Keratinocyte (primary cell): ENCODE data around the gene EPHA6. TPM values are rescaled to one million over a fixed set of nuclear protein-coding genes. Genes with fewer than 3 reads are reported as not detected.

ENCODE experiments used
- DNase-seq: peaks from one replicate; pipeline ENCODE4 v3.0.0-alpha.2; 2011; ENCODE audit warnings: low read depth, missing footprints, low spot score
- FAIRE-seq: peaks from 2 replicates; lab custom pipeline; 2011; peaks lifted over from hg19 to GRCh38; lab: Jason Lieb, UNC
- H2AFZ ChIP-seq: 2 replicates; pipeline ENCODE4 v1.6.0; 2012; ENCODE audit warnings: low read length, control low read depth, inconsistent platforms; ENCODE audit not compliant: control insufficient read depth
- H3K27ac ChIP-seq: 2 replicates; pipeline ENCODE4 v1.5.1; 2011; ENCODE audit warnings: low read length; ENCODE audit not compliant: control insufficient read depth, insufficient read depth
- H3K27me3 ChIP-seq: 3 replicates; pipeline ENCODE4 v1.6.0; 2011; ENCODE audit warnings: low read length; ENCODE audit not compliant: control insufficient read depth, insufficient read depth; ENCODE audit errors: extremely low read depth
- H3K36me3 ChIP-seq, 2 experiments: 2 replicates in 1 of 2; 3 replicates in 1 of 2; pipeline ENCODE4 v1.5.1; 2011; ENCODE audit warnings: low read length in 2 of 2, mild to moderate bottlenecking in 1 of 2; ENCODE audit not compliant: control insufficient read depth in 2 of 2, insufficient read depth in 2 of 2; ENCODE audit errors: extremely low read depth in 1 of 2
- H3K4me1 ChIP-seq: 3 replicates; pipeline ENCODE4 v1.5.1; 2011; ENCODE audit warnings: low read length; ENCODE audit not compliant: control insufficient read depth, insufficient read depth; ENCODE audit errors: extremely low read depth
- H3K4me2 ChIP-seq: 3 replicates; pipeline ENCODE4 v1.6.0; 2011; ENCODE audit warnings: low read depth, low read length; ENCODE audit not compliant: control insufficient read depth, insufficient read depth; ENCODE audit errors: extremely low read depth
- H3K4me3 ChIP-seq, 3 experiments: fragments of 200-600 bp in 1 of 3; sonication (generic) in 1 of 3; 2 replicates in 2 of 3; 3 replicates in 1 of 3; pipeline ENCODE4 v1.5.1; 2011 to 2016; ENCODE audit warnings: low read length in 3 of 3, mild to moderate bottlenecking in 3 of 3, control low read depth in 2 of 3, inconsistent platforms in 1 of 3, low read depth in 1 of 3, mixed read lengths in 1 of 3, mixed run types in 1 of 3, moderate library complexity in 1 of 3; ENCODE audit not compliant: control insufficient read depth in 2 of 3, insufficient read depth in 2 of 3; ENCODE audit errors: extremely low read depth in 1 of 3
- H3K79me2 ChIP-seq: 2 replicates; pipeline ENCODE4 v1.6.0; 2012; ENCODE audit warnings: low read length; ENCODE audit not compliant: control insufficient read depth, insufficient read depth
- H3K9ac ChIP-seq: 3 replicates; pipeline ENCODE4 v1.6.0; 2011; ENCODE audit warnings: low read length; ENCODE audit not compliant: control insufficient read depth, insufficient read depth; ENCODE audit errors: extremely low read depth
- H3K9me1 ChIP-seq: 3 replicates; pipeline ENCODE4 v1.6.0; 2011; ENCODE audit warnings: low read length; ENCODE audit not compliant: control insufficient read depth, insufficient read depth; ENCODE audit errors: extremely low read depth
- H3K9me3 ChIP-seq: 2 replicates; pipeline ENCODE4 v1.5.1; 2012; ENCODE audit warnings: low read depth, low read length; ENCODE audit not compliant: control insufficient read depth
- H4K20me1 ChIP-seq: 3 replicates; pipeline ENCODE4 v1.6.0; 2011; ENCODE audit warnings: low read length; ENCODE audit not compliant: control insufficient read depth, insufficient read depth; ENCODE audit errors: extremely low read depth
- CTCF ChIP-seq, 3 experiments: IDR thresholded peaks in 1 of 3; conservative IDR thresholded peaks in 1 of 3; optimal IDR thresholded peaks in 1 of 3; 2 replicates in 2 of 3; 3 replicates in 1 of 3; pipeline versions ENCODE3 to v1.5.1; 2011; ENCODE audit warnings: low read length in 3 of 3, mild to moderate bottlenecking in 3 of 3, moderate library complexity in 2 of 3, control low read depth in 1 of 3, inconsistent platforms in 1 of 3; ENCODE audit not compliant: insufficient read depth in 2 of 3; ENCODE audit errors: extremely low read depth in 1 of 3
- EZH2 ChIP-seq: IDR thresholded peaks from one replicate; pipeline ENCODE4 v1.6.1; 2012; ENCODE audit warnings: inconsistent platforms, mild to moderate bottlenecking, low read length, moderate library complexity
- dilution Hi-C: fragments of 300-500 bp; cut with MboI; formaldehyde crosslinking; loops from one replicate; pipeline ENCODE4 v1.7.0; 2020; ENCODE audit warnings: low sequenced_read_pairs; ENCODE audit not compliant: extremely low pct_ligation_motif_present
- polyA plus RNA-seq, 5 experiments: library from polyadenylated mRNA; depleted of rRNA in 3 of 5; stranded (reverse) in 3 of 5; stranded (forward) in 1 of 5; unstranded in 1 of 5; fragments of >200 nt; gene quantifications; 1 replicate in 1 of 5; 2 replicates in 3 of 5; 3 replicates in 1 of 5; pipeline versions ENCODE4 v1.2.1 to v1.2.3, GENCODE V29; 2011 to 2012; ENCODE audit warnings: missing spikeins in 2 of 5, low read depth in 1 of 5, low replicate concordance in 1 of 5

The EPHA6 gene
- polyA plus RNA-seq, 1 donor (not counting 4 experiments of a cell fraction or from before 2014, with no cell fraction given) = not detected

- no peak overlapping the region for H3K9ac ChIP-seq
- DNase-seq (no peak), FAIRE-seq (no peak)
- H3K36me3 ChIP-seq = no peaks in the 10 kb centered on the region
- no peaks in the 10 kb centered on the region for H3K4me1 ChIP-seq
- H3K4me2 ChIP-seq = no peak overlapping the region
- H4K20me1 ChIP-seq = no peaks in the 10 kb centered on the region
- H3K9me1 ChIP-seq = no peaks in the 10 kb centered on the region
- H3K27ac ChIP-seq = no peak overlapping the region
- H3K79me2 ChIP-seq = no peaks in the 10 kb centered on the region
- no peak overlapping the region for H3K4me3 ChIP-seq
- dilution Hi-C loops = no loop called here
- no peaks in the 10 kb centered on the region for H3K27me3 ChIP-seq
- no peak for TF ChIP-seq CTCF (optimal IDR thresholded peaks at IDR 0.05 in 1 of 3, IDR thresholded peaks at IDR 0.05 in 1 of 3, conservative IDR thresholded peaks at IDR 0.05 in 1 of 3; ENCODE audit: extremely low read depth in 1 of 3, insufficient read depth in 2 of 3, low read length in 3 of 3)
- TF ChIP-seq EZH2 = no peak
- H3K9me3 ChIP-seq = no peaks in the 10 kb centered on the region
- H2AFZ ChIP-seq = no peak overlapping the region
Measured at GRCh38 chr3:97655971-97656370, 841.6 kb downstream of the EPHA6 start.

GRCh38 chr3:97656638-97657037 lies 842.2 kb downstream of the EPHA6 start:
- no peak for TF ChIP-seq EZH2
- Histone ChIP-seq H3K9me3 (no peaks in the 10 kb centered on the region), H3K9ac (no peak overlapping the region), H3K9me1 (no peaks in the 10 kb centered on the region), H3K4me1 (no peaks in the 10 kb centered on the region), H3K36me3 (no peaks in the 10 kb centered on the region), H3K4me3 (no peak overlapping the region), H2AFZ (no peak overlapping the region), H3K4me2 (no peak overlapping the region), H3K79me2 (no peaks in the 10 kb centered on the region), H4K20me1 (no peaks in the 10 kb centered on the region), H3K27ac (no peak overlapping the region), H3K27me3 (no peaks in the 10 kb centered on the region)
- dilution Hi-C loops = no loop called here
- FAIRE-seq (no peak), DNase-seq (no peak)

- peak; percentile 57 for FAIRE-seq
Measured at GRCh38 chr3:97658668-97659285, 844.4 kb downstream of the EPHA6 start.

More at GRCh38 chr3:97658668-97659285, 844.4 kb downstream of the EPHA6 start:
- no peak for DNase-seq
- no peak overlapping the region for H3K4me3 ChIP-seq
- no peaks in the 10 kb centered on the region for H3K4me1 ChIP-seq
- TF ChIP-seq CTCF (optimal IDR thresholded peaks at IDR 0.05 in 1 of 3, IDR thresholded peaks at IDR 0.05 in 1 of 3, conservative IDR thresholded peaks at IDR 0.05 in 1 of 3; ENCODE audit: extremely low read depth in 1 of 3, insufficient read depth in 2 of 3, low read length in 3 of 3) = peak; percentile 30 to 71 (median 69)
- no peak for TF ChIP-seq EZH2
- H4K20me1 ChIP-seq = no peaks in the 10 kb centered on the region
- no peaks in the 10 kb centered on the region for H3K9me3 ChIP-seq
- H2AFZ ChIP-seq = no peak overlapping the region
- H3K27ac ChIP-seq = no peak overlapping the region
- H3K36me3 ChIP-seq = no peaks in the 10 kb centered on the region
- H3K4me2 ChIP-seq = no peak overlapping the region
- H3K79me2 ChIP-seq = no peaks in the 10 kb centered on the region
- dilution Hi-C loops = no loop called here
- H3K9ac ChIP-seq = no peak overlapping the region
- H3K9me1 ChIP-seq = no peaks in the 10 kb centered on the region
- no peaks in the 10 kb centered on the region for H3K27me3 ChIP-seq
